ENCODE data around the gene SMIM1.

The SMIM1 gene

DNA sequence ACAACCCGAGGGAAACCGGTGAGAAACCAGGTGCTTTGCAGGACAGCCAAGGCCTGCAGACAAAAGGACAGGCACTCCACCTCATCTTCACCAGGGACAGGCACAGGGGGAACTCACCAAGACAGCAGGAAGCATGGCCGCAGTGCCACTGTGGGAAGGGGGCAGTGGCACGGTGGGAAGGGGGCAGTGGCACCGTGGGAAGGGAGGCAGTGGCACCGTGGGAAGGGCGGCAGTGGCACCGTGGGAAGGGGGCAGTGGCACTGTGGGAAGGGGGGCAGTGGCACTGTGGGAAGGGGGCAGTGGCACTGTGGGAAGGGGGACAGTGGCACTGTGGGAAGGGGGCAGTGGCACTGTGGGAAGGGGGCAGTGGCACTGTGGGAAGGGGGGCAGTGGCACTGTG, 52.1 kb downstream of the SMIM1 start:
- DNase-seq: no peak

- DNase-seq: no peak
Observed at GRCh38 chr1:3825356-3825755, 52.8 kb downstream of the SMIM1 start.

All from NCI-H2171 (cell line).